Muscle layer of colon (tissue), 2 donors: Measurements from ENCODE around the gene IRF3.
"Not testable (repeated sequence)": the region's sequence is repeated elsewhere in the genome, so short reads cannot be mapped to it uniquely, and the experiment has no call there.

ENCODE experiments used
- H3K27ac ChIP-seq: one replicate; pipeline ENCODE4 v1.7.0; 2013; ENCODE audit warnings: low read depth, mild to moderate bottlenecking, low read length, moderate library complexity
- H3K27me3 ChIP-seq, 2 donors: one replicate each; pipeline ENCODE4 v1.7.0; 2013; ENCODE audit warnings: low read length in 2 of 2, mild to moderate bottlenecking in 2 of 2; ENCODE audit not compliant: insufficient read depth in 2 of 2, control insufficient read depth in 1 of 2
- H3K36me3 ChIP-seq: one replicate; pipeline ENCODE4 v1.7.0; 2013; ENCODE audit warnings: mild to moderate bottlenecking, low read length; ENCODE audit not compliant: insufficient read depth
- H3K4me1 ChIP-seq: one replicate; pipeline ENCODE4 v1.7.0; 2013; ENCODE audit warnings: mild to moderate bottlenecking, low read length; ENCODE audit not compliant: insufficient read depth
- H3K4me3 ChIP-seq, 2 donors: one replicate each; pipeline ENCODE4 v1.7.0; 2013; ENCODE audit warnings: low read length in 2 of 2, low read depth in 1 of 2, mild to moderate bottlenecking in 1 of 2, moderate library complexity in 1 of 2
- H3K9ac ChIP-seq: one replicate; pipeline ENCODE4 v1.7.0; 2013; ENCODE audit warnings: low read length
- H3K9me3 ChIP-seq: one replicate; pipeline ENCODE4 v1.7.0; 2013; ENCODE audit warnings: mild to moderate bottlenecking, low read length
- donor health status: abdominal sarcoma.
- donor health status: Adenocarcinoma of cecum.

IRF3 gene

GRCh38 chr19:49617860-49618259 lies 47.8 kb downstream of the IRF3 start:
- peaks cover 62% of the 10 kb centered on the region for H3K36me3 ChIP-seq
- not testable (repeated sequence) for H3K27ac ChIP-seq, H3K4me1 ChIP-seq, H3K9me3 ChIP-seq, H3K27me3 ChIP-seq, H3K9ac ChIP-seq, H3K4me3 ChIP-seq

- H3K36me3 ChIP-seq = peaks cover 65% of the 10 kb centered on the region
- H3K27ac ChIP-seq = no peak overlapping the region
- no peaks in the 10 kb centered on the region for H3K4me1 ChIP-seq
- H3K27me3 ChIP-seq = no peaks in the 10 kb centered on the region
- H3K9ac ChIP-seq = no peak overlapping the region
- H3K9me3 ChIP-seq = no peaks in the 10 kb centered on the region
- H3K4me3 ChIP-seq = no peak overlapping the region
Observed at GRCh38 chr19:49616945-49617344, 48.7 kb downstream of the IRF3 start.

- H3K4me3 ChIP-seq = no peak overlapping the region
- peaks cover 61% of the 10 kb centered on the region for H3K36me3 ChIP-seq
- H3K4me1 ChIP-seq = no peaks in the 10 kb centered on the region
- H3K9ac ChIP-seq = no peak overlapping the region
- H3K27me3 ChIP-seq = no peaks in the 10 kb centered on the region
- no peaks in the 10 kb centered on the region for H3K9me3 ChIP-seq
- H3K27ac ChIP-seq = no peak overlapping the region
Observed at GRCh38 chr19:49616532-49616931, 49.1 kb downstream of the IRF3 start.

GRCh38 chr19:49615861-49616260 lies 49.8 kb downstream of the IRF3 start:
- no peaks in the 10 kb centered on the region for H3K4me1 ChIP-seq
- H3K9ac ChIP-seq = no peak overlapping the region
- H3K4me3 ChIP-seq = no peak overlapping the region
- no peak overlapping the region for H3K27ac ChIP-seq
- no peaks in the 10 kb centered on the region for H3K27me3 ChIP-seq
- H3K9me3 ChIP-seq = no peaks in the 10 kb centered on the region
- H3K36me3 ChIP-seq = peaks cover 57% of the 10 kb centered on the region

GRCh38 chr19:49614096-49614833 lies 51.4 kb downstream of the IRF3 start:
- no peak overlapping the region for H3K4me3 ChIP-seq
- H3K9ac ChIP-seq = no peak overlapping the region
- peaks cover 57% of the 10 kb centered on the region for H3K36me3 ChIP-seq
- no peaks in the 10 kb centered on the region for H3K4me1 ChIP-seq
- no peak overlapping the region for H3K27ac ChIP-seq
- H3K9me3 ChIP-seq = no peaks in the 10 kb centered on the region
- no peaks in the 10 kb centered on the region for H3K27me3 ChIP-seq

GRCh38 chr19:49613374-49613773 lies 52.3 kb downstream of the IRF3 start:
- Histone ChIP-seq H3K27me3 (no peaks in the 10 kb centered on the region), H3K4me1 (no peaks in the 10 kb centered on the region), H3K36me3 (peaks cover 65% of the 10 kb centered on the region), H3K27ac (no peak overlapping the region), H3K4me3 (no peak overlapping the region), H3K9ac (no peak overlapping the region), H3K9me3 (no peaks in the 10 kb centered on the region)
